ENCODE data around the gene CCDC141.

The CCDC141 gene

GRCh38 chr2:178870703-178871102 lies 179.2 kb downstream of the CCDC141 start:
- no peak for DNase-seq (ENCODE audit: low read depth in 3 of 3)

GRCh38 chr2:178865999-178866398 lies 183.9 kb downstream of the CCDC141 start:
- no peak for DNase-seq (ENCODE audit: low read depth in 3 of 3)

- DNase-seq (ENCODE audit: low read depth in 3 of 3): no peak
These were observed 184.6 kb downstream of the CCDC141 start for GRCh38 chr2:178865146-178865936.

GRCh38 chr2:178863856-178864620 lies 185.9 kb downstream of the CCDC141 start:
- DNase-seq (ENCODE audit: low read depth in 3 of 3): no peak

GRCh38 chr2:178863130-178863855 lies 186.6 kb downstream of the CCDC141 start:
- DNase-seq (ENCODE audit: low read depth in 3 of 3): no peak

- no peak for DNase-seq (ENCODE audit: low read depth in 3 of 3)
These were observed 189.4 kb downstream of the CCDC141 start for GRCh38 chr2:178860551-178860950.

GRCh38 chr2:178859730-178860129 lies 190.2 kb downstream of the CCDC141 start:
- no peak for DNase-seq (ENCODE audit: low read depth in 3 of 3)

- no peak for DNase-seq (ENCODE audit: low read depth in 3 of 3)
These were observed 190.9 kb downstream of the CCDC141 start for GRCh38 chr2:178858896-178859625.

- DNase-seq (ENCODE audit: low read depth in 3 of 3): no peak
These were observed 194.8 kb downstream of the CCDC141 start for GRCh38 chr2:178855151-178855550.

GRCh38 chr2:178848335-178848734 lies 201.6 kb downstream of the CCDC141 start:
- no peak for DNase-seq (ENCODE audit: low read depth in 3 of 3)

- DNase-seq (ENCODE audit: low read depth in 3 of 3): no peak
These were observed 203.5 kb downstream of the CCDC141 start for GRCh38 chr2:178846458-178846802.

GRCh38 chr2:178845566-178846457 lies 204.1 kb downstream of the CCDC141 start:
- DNase-seq (ENCODE audit: low read depth in 3 of 3): no peak

- DNase-seq (ENCODE audit: low read depth in 3 of 3): no peak
These were observed 205.2 kb downstream of the CCDC141 start for GRCh38 chr2:178844701-178845100.

- no peak for DNase-seq (ENCODE audit: low read depth in 3 of 3)
These were observed 205.7 kb downstream of the CCDC141 start for GRCh38 chr2:178844269-178844668.

- DNase-seq (ENCODE audit: low read depth in 3 of 3): no peak
These were observed 206.2 kb downstream of the CCDC141 start for GRCh38 chr2:178843697-178844096.

GRCh38 chr2:178836807-178837206 lies 213.1 kb downstream of the CCDC141 start:
- DNase-seq (ENCODE audit: low read depth in 3 of 3): no peak

- DNase-seq (ENCODE audit: low read depth in 3 of 3): no peak
These were observed 215.9 kb downstream of the CCDC141 start for GRCh38 chr2:178834086-178834485.

GRCh38 chr2:178833382-178833781 lies 216.6 kb downstream of the CCDC141 start:
- DNase-seq (ENCODE audit: low read depth in 3 of 3): no peak

- no peak for DNase-seq (ENCODE audit: low read depth in 3 of 3)
These were observed 219.5 kb downstream of the CCDC141 start for GRCh38 chr2:178830451-178830850.

GRCh38 chr2:178829981-178830380 lies 220.0 kb downstream of the CCDC141 start:
- DNase-seq (ENCODE audit: low read depth in 3 of 3): no peak
